HUDEP-2 (cell line): Measurements from ENCODE around the gene ZBTB3.
"Not testable (repeated sequence)": the region's sequence is repeated elsewhere in the genome, so short reads cannot be mapped to it uniquely, and the experiment has no call there.

Experiments used
- DNase-seq, 76 experiments: peaks; one replicate each; lab custom pipeline; 2025; ENCODE audit not compliant: unreplicated experiment in 76 of 76; lab: John Stamatoyannopoulos, UW

ZBTB3 gene

GRCh38 chr11:62757846-62758788 is 4.2 kb upstream of the ZBTB3 start:
- no peak for DNase-seq

- no peak for DNase-seq
Measured at GRCh38 chr11:62755086-62755615, 1.2 kb upstream of the ZBTB3 start.

GRCh38 chr11:62752994-62753735 is 795 bp downstream of the ZBTB3 start:
- no peak for DNase-seq

- DNase-seq = no peak
Measured at GRCh38 chr11:62752177-62752785, 1.7 kb downstream of the ZBTB3 start.

- DNase-seq = not testable (repeated sequence)
Measured at GRCh38 chr11:62749931-62750330, 4.0 kb downstream of the ZBTB3 start.

- no peak for DNase-seq
Measured at GRCh38 chr11:62747475-62748160, 6.3 kb downstream of the ZBTB3 start.

GRCh38 chr11:62737196-62737595 is 16.8 kb downstream of the ZBTB3 start:
- no peak for DNase-seq

- DNase-seq = peak in 13 of 76 experiments; percentile 4 to 51 (median 15)
Measured at GRCh38 chr11:62732830-62733229, 21.1 kb downstream of the ZBTB3 start.

GRCh38 chr11:62730076-62730475 is 23.9 kb downstream of the ZBTB3 start:
- not testable (repeated sequence) for DNase-seq

GRCh38 chr11:62728171-62728988 is 25.6 kb downstream of the ZBTB3 start, which contains the start of gene TTC9C:
TTC9C (plus strand) TSS chr11:62728486; CDS start chr11:62728849, 363 bp downstream.
- peak in 66 of 76 experiments; percentile 8 to 83 (median 67) for DNase-seq

GRCh38 chr11:62727872-62728170 is 26.1 kb downstream of the ZBTB3 start:
- DNase-seq = peak in 75 of 76 experiments; percentile 52 to 97 (median 86)

- peak in 75 of 76 experiments; percentile 81 to 98 (median 96) for DNase-seq
Measured at GRCh38 chr11:62727165-62727871, 26.6 kb downstream of the ZBTB3 start, which contains the start of gene HNRNPUL2. HNRNPUL2 (minus strand) TSS chr11:62727457; CDS start chr11:62727156, 301 bp downstream.

GRCh38 chr11:62726915-62727164 is 27.1 kb downstream of the ZBTB3 start:
- peak in 25 of 76 experiments; percentile 19 to 70 (median 61) for DNase-seq

- peak in 2 of 76 experiments; percentile 12 to 61 for DNase-seq
Measured at GRCh38 chr11:62726156-62726914, 27.6 kb downstream of the ZBTB3 start.

GRCh38 chr11:62725646-62726045 is 28.3 kb downstream of the ZBTB3 start:
- DNase-seq = no peak

- DNase-seq = no peak
Measured at GRCh38 chr11:62724171-62724570, 29.8 kb downstream of the ZBTB3 start.

- peak in 2 of 76 experiments; percentile 4 to 11 for DNase-seq
Measured at GRCh38 chr11:62721994-62722393, 32.0 kb downstream of the ZBTB3 start.

GRCh38 chr11:62719302-62719978 is 34.5 kb downstream of the ZBTB3 start:
- DNase-seq = no peak
